Stimulated activated CD8-positive, alpha-beta memory T cell treated with anti-CD3 and anti-CD28 coated beads, Interleukin-2, amount 100 ng/mL, for 1 hour (primary cell): ENCODE data around the gene NDUFAF4.

Experiments
- DNase-seq, 2 donors: peaks; one replicate each; pipeline ENCODE4 v3.0.0-alpha.2; 2020; ENCODE audit warnings: low read depth in 2 of 2

Gene NDUFAF4

GRCh38 chr6:96897396-96898240 lies at the start of gene NDUFAF4:
TSS of gene NDUFAF4 (minus strand) at chr6:96897891. CDS start at chr6:96897801, 90 bp downstream.
- peak; percentile 91 to 93 for DNase-seq

- no peak for DNase-seq
These were observed 49.4 kb upstream of the NDUFAF4 start for GRCh38 chr6:96947055-96947454.

DNA sequence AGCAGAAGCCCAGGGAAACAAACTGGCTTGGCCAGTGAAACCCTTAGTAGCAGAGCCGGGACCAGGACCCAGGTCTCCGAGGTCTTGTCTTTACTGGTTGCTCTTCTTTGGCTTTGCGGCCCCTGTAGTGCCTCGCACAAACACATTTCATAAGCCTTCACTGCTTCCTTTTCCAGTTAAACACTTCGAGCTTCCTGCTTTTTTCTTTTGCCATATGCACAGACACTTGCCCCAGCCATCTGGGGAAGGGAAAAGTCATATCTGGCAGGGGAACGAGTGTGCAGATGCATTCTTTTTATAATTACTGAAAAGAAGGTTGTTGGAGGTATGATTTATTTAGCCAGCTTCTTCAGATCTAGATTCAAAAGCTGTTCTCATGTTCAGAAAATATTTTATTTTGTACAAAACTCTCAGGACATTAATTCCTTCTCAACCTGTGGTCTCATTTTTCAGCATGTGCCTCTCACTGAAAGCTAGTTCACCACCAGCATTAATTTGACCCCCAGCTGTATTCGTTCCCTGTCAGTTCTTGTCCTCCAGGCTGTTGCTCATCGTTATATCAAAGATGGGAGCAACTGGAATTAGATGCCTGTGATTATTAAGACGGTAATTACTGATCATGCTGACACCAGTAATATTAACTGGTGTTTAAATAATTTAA lies 46.0 kb upstream of the NDUFAF4 start:
- DNase-seq, result no peak

DNA sequence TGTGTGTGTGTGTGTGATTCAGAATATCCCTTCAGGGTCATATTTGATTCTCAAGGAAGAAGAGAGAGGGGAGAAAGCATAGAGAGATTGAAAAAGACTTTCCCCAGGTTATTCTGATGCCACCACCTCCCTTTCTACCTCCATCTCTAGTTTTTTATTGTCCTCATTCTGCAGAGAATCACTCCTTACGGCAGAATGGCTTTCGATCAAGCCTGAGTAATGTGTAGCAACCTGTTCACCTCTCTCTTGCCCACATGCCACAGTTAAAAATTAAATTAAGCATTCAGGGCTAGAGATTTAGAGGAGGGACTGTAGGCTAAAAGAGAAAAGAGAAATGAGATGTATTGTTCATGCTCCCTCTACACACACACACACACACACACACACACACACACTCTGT lies 45.0 kb upstream of the NDUFAF4 start:
- DNase-seq, result no peak

- DNase-seq, result no peak
These were observed 42.6 kb upstream of the NDUFAF4 start for GRCh38 chr6:96940322-96940721.

DNA sequence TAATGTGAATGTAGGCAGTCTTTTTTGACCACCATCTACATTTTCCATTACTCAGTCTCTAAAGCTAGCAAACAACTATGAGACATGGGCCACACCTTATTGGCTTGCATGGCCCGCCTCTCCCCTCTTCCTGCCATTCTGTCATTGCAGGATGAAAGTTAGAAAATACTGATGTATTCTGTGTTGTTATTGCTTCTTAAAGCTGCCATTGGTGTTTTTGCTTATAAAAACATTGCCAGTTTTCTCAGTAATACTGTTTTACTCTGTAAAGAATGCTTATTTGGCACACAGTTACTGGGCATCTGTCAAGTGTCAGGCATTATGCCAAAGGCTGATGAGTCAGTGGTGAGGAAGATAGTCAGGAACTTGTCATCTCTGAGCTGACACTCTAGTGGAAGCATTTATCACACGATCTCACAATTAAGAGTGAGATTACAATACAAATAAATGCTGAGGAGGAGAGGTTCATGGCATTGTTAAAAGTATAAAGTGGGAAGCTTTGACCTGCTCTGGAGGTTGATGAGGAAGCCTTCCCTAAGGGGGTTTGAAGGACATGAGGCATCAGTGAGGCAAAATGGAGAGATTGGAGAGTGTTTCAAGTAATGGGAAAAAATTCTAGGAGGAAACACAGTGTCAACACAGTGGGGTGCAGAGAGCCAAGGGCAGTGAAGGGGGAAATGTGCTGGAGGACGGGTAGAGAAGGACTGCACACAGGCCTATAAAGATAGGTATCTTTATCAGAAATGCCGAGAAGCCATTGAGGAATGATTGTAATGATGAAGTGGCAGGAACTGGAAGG lies 41.5 kb upstream of the NDUFAF4 start:
- no peak for DNase-seq

DNA sequence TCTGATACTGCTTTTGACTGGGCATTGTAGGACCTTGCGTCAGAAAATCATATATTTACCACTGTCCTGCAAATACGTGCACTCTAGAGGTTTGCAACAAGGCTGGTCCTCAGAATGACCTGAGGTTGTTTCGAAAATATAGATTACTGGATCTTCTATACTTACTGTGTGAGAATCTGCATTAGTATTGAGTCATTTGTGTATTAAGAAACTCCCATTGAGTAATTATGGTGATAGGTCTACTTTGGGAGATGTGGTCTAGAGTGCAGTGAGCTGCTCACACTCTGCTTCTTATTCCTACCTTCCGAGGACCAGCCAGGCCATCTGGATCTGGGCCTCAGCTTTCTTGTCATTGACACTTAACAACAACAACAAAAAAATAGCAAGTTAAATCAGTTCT lies 36.4 kb upstream of the NDUFAF4 start:
- DNase-seq, result no peak

GRCh38 chr6:96931198-96931597 lies 33.5 kb upstream of the NDUFAF4 start:
- DNase-seq, result no peak

GRCh38 chr6:96929741-96930140 lies 32.0 kb upstream of the NDUFAF4 start:
- DNase-seq, result no peak

DNA sequence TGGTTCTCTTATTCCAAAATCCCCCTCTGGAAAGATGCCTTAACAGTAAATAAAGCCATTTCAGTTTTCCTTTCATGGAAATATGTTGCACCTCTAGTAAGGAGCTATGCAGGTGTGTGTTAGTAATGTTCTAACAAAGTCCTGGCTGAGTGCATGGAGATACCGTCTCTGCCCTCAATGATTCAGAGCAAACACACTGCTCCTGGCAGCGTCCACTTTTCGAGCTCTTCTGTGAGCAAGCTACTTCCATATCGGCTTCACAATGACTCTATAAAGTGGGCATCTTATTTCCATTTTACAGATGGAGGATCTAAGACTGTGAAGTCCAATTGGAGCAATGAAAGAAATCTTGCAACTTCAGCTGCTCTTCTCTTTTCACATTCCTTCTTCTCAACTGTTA lies 30.0 kb upstream of the NDUFAF4 start:
- DNase-seq, result no peak

- no peak for DNase-seq
These were observed 28.7 kb upstream of the NDUFAF4 start for GRCh38 chr6:96926425-96926824.

- no peak for DNase-seq
These were observed 27.6 kb upstream of the NDUFAF4 start for GRCh38 chr6:96925290-96925687.

DNA sequence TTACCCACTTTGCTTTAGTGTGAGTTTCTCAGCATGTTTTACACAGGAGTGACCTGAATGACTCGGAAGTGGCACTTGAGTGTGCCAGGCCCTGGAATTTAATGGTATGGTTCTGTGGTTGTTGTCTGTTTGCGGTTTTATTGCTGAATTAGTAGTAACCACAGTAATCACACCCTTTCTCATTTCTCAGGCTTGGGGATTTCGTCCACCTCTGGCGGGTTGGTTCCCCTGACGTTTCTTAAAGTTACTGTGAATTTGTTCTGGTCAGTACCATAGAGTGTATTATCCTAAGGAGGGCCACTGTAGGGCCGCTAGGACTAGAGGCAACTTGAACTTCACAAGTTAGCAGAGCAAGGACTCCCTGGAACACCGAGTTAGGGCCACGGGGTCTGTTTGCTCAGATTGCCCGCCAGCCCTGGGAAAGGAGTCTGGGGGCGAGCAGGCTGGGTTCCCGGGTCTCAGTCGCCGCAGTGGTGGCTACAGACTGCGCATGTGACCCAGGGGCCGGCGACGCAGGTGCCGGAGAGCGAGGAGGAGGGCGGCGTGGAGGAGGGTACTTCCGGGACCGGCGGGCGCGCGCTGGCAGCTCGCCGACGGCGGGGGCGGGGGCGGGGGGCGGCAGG lies 26.3 kb upstream of the NDUFAF4 start:
- no peak for DNase-seq

GRCh38 chr6:96923400-96923799 lies 25.7 kb upstream of the NDUFAF4 start:
- DNase-seq, result no peak

GRCh38 chr6:96917098-96917497 lies 19.4 kb upstream of the NDUFAF4 start:
- DNase-seq, result no peak

- DNase-seq, result no peak
These were observed 15.9 kb upstream of the NDUFAF4 start for GRCh38 chr6:96913621-96914020.

- no peak for DNase-seq
These were observed 14.1 kb upstream of the NDUFAF4 start for GRCh38 chr6:96911751-96912150.

DNA sequence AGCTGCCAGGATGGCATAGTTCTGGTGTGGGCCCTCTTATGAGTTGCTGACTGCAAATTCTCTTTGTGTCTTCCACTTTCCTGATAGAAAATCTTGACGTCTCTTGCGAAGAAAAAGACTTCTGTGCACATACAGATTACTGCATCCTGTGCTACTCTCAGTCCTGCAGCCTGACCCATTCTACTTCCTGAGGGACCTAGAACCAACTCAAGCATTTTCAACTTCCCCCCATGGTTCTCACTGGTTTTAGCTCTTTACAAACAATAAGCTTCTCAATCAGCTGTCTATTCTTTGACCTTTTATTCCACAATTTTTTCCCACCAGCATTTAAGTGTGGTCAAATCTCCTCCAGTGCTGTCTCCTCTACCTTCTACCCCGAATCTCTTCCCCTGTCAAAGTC lies 13.5 kb upstream of the NDUFAF4 start:
- DNase-seq, result no peak

DNA sequence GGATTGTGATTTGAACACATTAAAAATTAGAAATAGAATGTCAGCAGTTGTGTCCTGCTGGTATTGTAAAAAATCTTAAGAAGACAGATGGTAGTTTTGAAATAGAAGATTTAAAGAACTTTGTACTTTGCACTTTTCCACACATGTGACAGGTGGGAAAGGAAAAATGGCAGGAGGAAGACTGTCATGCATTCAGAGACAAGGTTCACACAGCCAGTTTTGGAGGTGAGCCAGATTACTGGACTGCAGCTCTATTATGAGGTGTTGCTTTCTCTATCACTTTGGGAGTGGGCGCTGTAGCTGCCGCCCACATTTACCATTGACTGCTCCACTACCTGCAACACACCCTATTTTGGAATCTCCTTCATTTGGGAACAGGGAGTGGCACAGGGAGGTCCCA lies 12.1 kb upstream of the NDUFAF4 start:
- DNase-seq, result no peak

DNA sequence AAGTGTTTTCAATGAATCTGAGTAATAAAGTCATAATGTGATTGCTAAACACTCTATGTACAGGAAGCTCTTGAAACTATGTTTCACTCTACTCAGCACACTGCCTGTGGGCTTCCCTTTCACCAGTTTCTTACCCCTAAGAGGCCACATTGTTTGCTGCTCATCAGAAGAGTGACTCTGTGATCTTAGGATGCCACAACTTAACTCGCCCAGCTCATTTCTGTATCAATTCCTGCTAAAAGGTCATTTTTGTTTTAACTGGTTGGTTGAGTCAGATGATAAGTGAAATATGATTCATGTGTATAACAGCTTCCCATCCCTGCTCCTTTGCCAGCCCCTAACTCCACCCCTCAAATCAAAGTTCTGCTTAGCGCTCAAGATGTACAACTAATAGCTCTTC lies 9.8 kb upstream of the NDUFAF4 start:
- no peak for DNase-seq

DNA sequence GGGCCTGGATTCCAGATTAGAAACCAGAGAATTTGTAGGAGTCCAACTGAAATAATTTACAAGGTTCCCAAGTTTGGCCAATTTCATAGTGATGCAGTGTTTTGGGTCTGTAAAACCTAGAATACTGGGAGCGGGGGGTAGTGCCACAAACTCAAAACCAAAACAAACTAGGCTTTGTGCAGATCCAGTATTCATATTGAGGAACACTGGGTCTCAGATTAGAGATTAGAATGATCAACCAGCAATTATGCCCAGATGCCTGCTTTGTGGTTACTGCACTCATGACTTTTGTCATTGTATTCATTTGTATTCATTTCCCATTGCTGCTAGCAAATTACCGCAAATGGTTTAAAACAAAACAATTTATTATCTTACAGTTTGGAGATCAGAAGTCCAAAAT lies 3.2 kb upstream of the NDUFAF4 start:
- no peak for DNase-seq

DNA sequence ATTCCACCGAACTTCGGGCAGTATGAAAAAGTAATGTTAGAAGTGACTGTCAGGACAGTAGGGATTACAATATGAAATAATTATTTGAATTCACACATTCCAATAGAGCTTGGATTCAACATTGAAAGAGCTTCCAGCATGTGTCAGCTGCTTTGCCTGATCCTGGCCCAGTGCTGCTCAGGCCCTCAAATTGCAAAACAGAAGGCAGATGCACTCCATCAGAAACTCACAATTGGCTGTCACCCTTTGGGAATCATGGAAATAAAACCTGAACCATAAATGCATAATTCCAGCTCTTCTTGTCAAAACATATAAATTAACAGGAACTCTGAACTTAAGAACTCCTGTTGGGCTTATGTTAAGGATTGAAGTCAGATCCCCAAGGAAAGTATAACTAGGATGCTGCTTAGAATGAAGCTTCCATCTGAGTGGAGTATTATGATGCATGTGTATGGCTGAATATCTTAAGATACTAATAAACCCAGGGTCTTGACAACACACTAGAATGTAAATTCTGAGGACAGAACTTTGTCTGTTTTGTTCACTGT lies 1.8 kb upstream of the NDUFAF4 start:
- DNase-seq, result no peak
